Gastroesophageal sphincter (tissue), 4 donors: Measurements from ENCODE around the gene MVB12B. TPM values are rescaled to one million over a fixed set of nuclear protein-coding genes. Genes with fewer than 3 reads are reported as not detected.

ENCODE experiments used
- ATAC-seq: fragments of 150-250 bp; one replicate; pipeline ENCODE4 v1.9.1; 2016; ENCODE audit warnings: mild to moderate bottlenecking, moderate library complexity
- H3K27ac ChIP-seq, 4 donors: fragments of 200-600 bp; sonication (generic) in 3 of 4; 1 replicate in 3 of 4; 2 replicates in 1 of 4; pipeline ENCODE4 v1.5.1; 2016 to 2019
- H3K27me3 ChIP-seq: fragments of 200-600 bp; sonication (generic); one replicate; pipeline ENCODE4 v1.5.1; 2019
- H3K36me3 ChIP-seq, 2 donors: fragments of 200-600 bp; sonication (generic); one replicate each; pipeline ENCODE4 v1.5.1; 2019; ENCODE audit warnings: control low read depth in 1 of 2
- H3K4me1 ChIP-seq, 3 donors: fragments of 200-600 bp; sonication (generic); 1 replicate in 2 of 3; 2 replicates in 1 of 3; pipeline ENCODE4 v1.5.1; 2016 to 2019; ENCODE audit warnings: control low read depth in 2 of 3
- H3K4me3 ChIP-seq, 2 donors: fragments of 200-600 bp; sonication (generic); one replicate each; pipeline ENCODE4 v1.5.1; 2019; ENCODE audit warnings: mild to moderate bottlenecking in 1 of 2, moderate library complexity in 1 of 2
- H3K9me3 ChIP-seq, 3 donors: fragments of 200-600 bp; sonication (generic); one replicate each; pipeline ENCODE4 v1.5.1; 2017 to 2019; ENCODE audit warnings: control low read depth in 2 of 3
- CTCF ChIP-seq, 4 experiments: fragments of 200-600 bp in 2 of 4; fragments of 450-650 bp in 2 of 4; sonication (generic) in 1 of 4; IDR thresholded peaks; one replicate each; pipeline ENCODE4 v1.5.1; 2017 to 2019; ENCODE audit warnings: antibody characterized with exemption in 4 of 4, mild to moderate bottlenecking in 2 of 4, moderate library complexity in 2 of 4
- EP300 ChIP-seq: sonication (generic); formaldehyde crosslinking; IDR thresholded peaks from one replicate; pipeline ENCODE4 v1.6.1; 2017; ENCODE audit warnings: antibody characterized with exemption, mild to moderate bottlenecking
- POLR2A ChIP-seq, 2 donors: fragments of 450-650 bp; IDR thresholded peaks; one replicate each; pipeline ENCODE4 v1.6.1; 2017; ENCODE audit warnings: antibody characterized with exemption in 2 of 2, mild to moderate bottlenecking in 2 of 2, moderate library complexity in 1 of 2
- POLR2AphosphoS5 ChIP-seq: sonication (generic); formaldehyde crosslinking; IDR thresholded peaks from one replicate; pipeline ENCODE4 v1.6.1; 2017; ENCODE audit warnings: antibody characterized with exemption
- WGBS, 2 donors: methylation state at CpG; one replicate each; pipeline ENCODE4 v1.1.5; 2018; ENCODE audit warnings: low coverage in 1 of 2; 5-methylcytosine and 5-hydroxymethylcytosine counted together
- total RNA-seq, 4 donors: library from RNA; depleted of rRNA; stranded (reverse); fragments of >200 nt; gene quantifications; one replicate each; pipeline ENCODE4 v1.1.0, GENCODE V29; 2016

MVB12B gene
- total RNA-seq, 4 donors from 2014 or later: 12.0 to 25.2 (median 15.9) TPM

- no peaks in the 10 kb centered on the region for H3K36me3 ChIP-seq
- H3K9me3 ChIP-seq: no peaks in the 10 kb centered on the region
- WGBS, 2 donors: 76 to 86% methylated on average over 7 to 12 of the region's 24 CpGs
- TF ChIP-seq CTCF (IDR thresholded peaks at IDR 0.05) (no peak), POLR2A (IDR thresholded peaks at IDR 0.05) (no peak), EP300 (no peak)
- H3K4me3 ChIP-seq: no peak overlapping the region
- peaks cover 0 to 17% (median 0%) of the 10 kb centered on the region in 3 donors for H3K4me1 ChIP-seq
- peak overlapping the region in 1 of 4 donors; percentile 45 for H3K27ac ChIP-seq
- H3K27me3 ChIP-seq: peaks cover 42% of the 10 kb centered on the region
- no peak for ATAC-seq
Observed at GRCh38 chr9:126532951-126533925, 206.6 kb downstream of the MVB12B start.

GRCh38 chr9:126533926-126534310 is 207.3 kb downstream of the MVB12B start:
- H3K27me3 ChIP-seq: peaks cover 49% of the 10 kb centered on the region
- WGBS, 2 donors: 66 to 83% methylated on average over 3 to 8 of the region's 15 CpGs
- H3K9me3 ChIP-seq: no peaks in the 10 kb centered on the region
- H3K4me1 ChIP-seq: peaks cover 0 to 17% (median 0%) of the 10 kb centered on the region in 3 donors
- TF ChIP-seq POLR2AphosphoS5: no peak
- no peak for TF ChIP-seq CTCF (IDR thresholded peaks at IDR 0.05)
- no peak for TF ChIP-seq POLR2A (IDR thresholded peaks at IDR 0.05)
- TF ChIP-seq EP300: no peak
- no peak for ATAC-seq
- H3K36me3 ChIP-seq: no peaks in the 10 kb centered on the region
- H3K27ac ChIP-seq: no peak overlapping the region
- no peak overlapping the region for H3K4me3 ChIP-seq

- Histone ChIP-seq H3K4me3 (no peak overlapping the region), H3K27me3 (peaks cover 49% of the 10 kb centered on the region), H3K9me3 (no peaks in the 10 kb centered on the region), H3K4me1 (peaks cover 0 to 17% (median 0%) of the 10 kb centered on the region in 3 donors), H3K27ac (no peak overlapping the region), H3K36me3 (no peaks in the 10 kb centered on the region)
- 30 to 75% methylated on average over 4 to 13 of the region's 23 CpGs for whole genome bisulfite sequencing, 2 donors
- ATAC-seq: no peak
- TF ChIP-seq CTCF (IDR thresholded peaks at IDR 0.05): no peak
- TF ChIP-seq POLR2AphosphoS5: no peak
- TF ChIP-seq POLR2A (IDR thresholded peaks at IDR 0.05): no peak
- no peak for TF ChIP-seq EP300
Observed at GRCh38 chr9:126534431-126535186, 208.0 kb downstream of the MVB12B start.

GRCh38 chr9:126536131-126536530 is 209.5 kb downstream of the MVB12B start:
- no peaks in the 10 kb centered on the region for H3K36me3 ChIP-seq
- ATAC-seq: no peak
- H3K9me3 ChIP-seq: no peaks in the 10 kb centered on the region
- H3K27me3 ChIP-seq: peaks cover 55% of the 10 kb centered on the region
- WGBS, 2 donors: 75 to 100% methylated on average over 4 to 7 of the region's 7 CpGs
- no peak overlapping the region for H3K4me3 ChIP-seq
- H3K27ac ChIP-seq: no peak overlapping the region
- TF ChIP-seq CTCF (IDR thresholded peaks at IDR 0.05) (no peak), POLR2A (IDR thresholded peaks at IDR 0.05) (no peak), EP300 (no peak), POLR2AphosphoS5 (no peak)
- peaks cover 0 to 17% (median 0%) of the 10 kb centered on the region in 3 donors for H3K4me1 ChIP-seq
